ENCODE measurements around the gene TBX20. TPM values are rescaled to one million over a fixed set of nuclear protein-coding genes. Genes with fewer than 3 reads are reported as not detected.

Gene TBX20
- total RNA-seq, 1 experiment from 2014 or later = not detected

DNA sequence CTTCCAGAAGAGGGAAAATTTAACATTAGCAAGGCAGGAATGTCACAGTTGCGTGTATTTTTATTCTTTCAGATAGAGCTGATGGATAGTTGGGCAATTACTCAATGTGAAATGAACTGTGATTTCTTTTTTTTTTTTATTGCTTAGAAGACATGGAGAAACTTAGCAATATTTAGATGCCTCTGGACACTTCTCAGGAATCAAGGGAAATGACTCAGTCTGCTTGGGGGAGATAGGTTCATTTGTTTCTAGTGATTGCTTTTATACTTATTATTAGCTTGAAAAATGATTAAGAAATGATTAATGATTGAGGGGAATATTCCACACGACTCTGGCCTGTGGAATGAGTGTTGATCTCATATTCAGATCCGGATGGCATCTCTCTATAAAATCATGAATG, 33.1 kb upstream of the TBX20 start:
- Histone ChIP-seq H2AFZ (ENCODE audit: low read length) (no peak overlapping the region), H3K79me1 (ENCODE audit: insufficient read depth, low read depth, low read length, poor library complexity, severe bottlenecking) (no peaks in the 10 kb centered on the region), H3T11ph (ENCODE audit: low read length) (no peak overlapping the region), H3K9me3 (ENCODE audit: control insufficient read depth, low read depth, low read length) (no peaks in the 10 kb centered on the region), H2BK20ac (ENCODE audit: low read depth, low read length, poor library complexity, severe bottlenecking) (no peak overlapping the region), H2BK15ac (ENCODE audit: low read depth, low read length) (no peak overlapping the region), H4K5ac (ENCODE audit: insufficient read length, low read depth, low read length) (no peak overlapping the region), H2BK12ac (ENCODE audit: insufficient read length, low read depth, low read length) (no peak overlapping the region), H3K4ac (ENCODE audit: low read depth, low read length) (no peak overlapping the region), H3K18ac (ENCODE audit: insufficient read length, low read depth, low read length) (no peak overlapping the region), H3K79me2 (ENCODE audit: insufficient read depth, low read length) (no peaks in the 10 kb centered on the region), H4K91ac (ENCODE audit: insufficient read length, low read depth, low read length) (no peak overlapping the region), H3K23ac (ENCODE audit: insufficient read length, low read depth, low read length) (no peak overlapping the region), H3K56ac (ENCODE audit: insufficient read length, low read depth, low read length) (no peak overlapping the region), H2AK5ac (ENCODE audit: insufficient read length, low read length) (no peak overlapping the region), H3K23me2 (ENCODE audit: insufficient read length, low read depth, low read length, poor library complexity, severe bottlenecking) (no peaks in the 10 kb centered on the region), H4K20me1 (ENCODE audit: control insufficient read depth, insufficient read depth, insufficient read length) (no peaks in the 10 kb centered on the region), H2BK5ac (ENCODE audit: insufficient read length, low read length) (no peak overlapping the region), H4K8ac (replicated peaks; ENCODE audit: insufficient read length, low read depth, low read length) (no peak overlapping the region), H3K4me2 (ENCODE audit: insufficient read depth, insufficient read length, low read length) (no peak overlapping the region), H3K27ac (ENCODE audit: insufficient read length, low read depth, low read length) (no peak overlapping the region), H3K14ac (ENCODE audit: insufficient read depth, low read length) (no peak overlapping the region), H3K27me3 (ENCODE audit: insufficient read depth, low read length) (no peaks in the 10 kb centered on the region), H2BK120ac (ENCODE audit: low read depth, low read length, poor library complexity, severe bottlenecking) (no peak overlapping the region), H3K4me1 (ENCODE audit: insufficient read depth, low read length) (no peaks in the 10 kb centered on the region), H3K9ac (ENCODE audit: extremely low read depth, insufficient read length, low read length) (no peak overlapping the region)
- DNase-seq = no peak
- H3K4me1 Mint-ChIP-seq = no peaks in the 10 kb centered on the region
- H3K4me3 Mint-ChIP-seq = no peak overlapping the region
- H3K36me3 Mint-ChIP-seq (ENCODE audit: insufficient read depth in 1 of 3, low read depth in 3 of 3) = no peaks in the 10 kb centered on the region
- peaks cover 8% of the 10 kb centered on the region for H3K27me3 Mint-ChIP-seq (ENCODE audit: low read depth)
- peaks cover 0 to 1% of the 10 kb centered on the region in 2 experiments; a peak in 3 of 5 replicates for H3K9me3 Mint-ChIP-seq
- WGBS (ENCODE audit: extremely low coverage, insufficient read length, low lambda C conversion rate) = no CpG with 5 or more reads among the region's 3 CpGs
- no peak overlapping the region for H3K27ac Mint-ChIP-seq
- TF ChIP-seq, protein P1, sequence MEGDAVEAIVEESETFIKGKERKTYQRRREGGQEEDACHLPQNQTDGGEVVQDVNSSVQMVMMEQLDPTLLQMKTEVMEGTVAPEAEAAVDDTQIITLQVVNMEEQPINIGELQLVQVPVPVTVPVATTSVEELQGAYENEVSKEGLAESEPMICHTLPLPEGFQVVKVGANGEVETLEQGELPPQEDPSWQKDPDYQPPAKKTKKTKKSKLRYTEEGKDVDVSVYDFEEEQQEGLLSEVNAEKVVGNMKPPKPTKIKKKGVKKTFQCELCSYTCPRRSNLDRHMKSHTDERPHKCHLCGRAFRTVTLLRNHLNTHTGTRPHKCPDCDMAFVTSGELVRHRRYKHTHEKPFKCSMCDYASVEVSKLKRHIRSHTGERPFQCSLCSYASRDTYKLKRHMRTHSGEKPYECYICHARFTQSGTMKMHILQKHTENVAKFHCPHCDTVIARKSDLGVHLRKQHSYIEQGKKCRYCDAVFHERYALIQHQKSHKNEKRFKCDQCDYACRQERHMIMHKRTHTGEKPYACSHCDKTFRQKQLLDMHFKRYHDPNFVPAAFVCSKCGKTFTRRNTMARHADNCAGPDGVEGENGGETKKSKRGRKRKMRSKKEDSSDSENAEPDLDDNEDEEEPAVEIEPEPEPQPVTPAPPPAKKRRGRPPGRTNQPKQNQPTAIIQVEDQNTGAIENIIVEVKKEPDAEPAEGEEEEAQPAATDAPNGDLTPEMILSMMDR (conservative IDR thresholded peaks at IDR 0.05) = no peak
